HCT116 (cell line): Measurements from ENCODE around the gene DIO2. TPM values are rescaled to one million over a fixed set of nuclear protein-coding genes. Genes with fewer than 3 reads are reported as not detected.

ENCODE experiments used
- ATAC-seq: fragments of 200-7000 bp; cut with Tn5 transposase; 2 replicates; pipeline ENCODE4 v1.9.1; 2020; ENCODE audit warnings: mild to moderate bottlenecking, moderate library complexity
- BruUV-seq: library from RNA; stranded (reverse); fragments of 400-500 nt; replicated peaks from 2 replicates; lab custom pipeline; 2021; lab: Mats Ljungman, UMichigan
- CTCF ChIA-PET: fragments of 300-600 bp; sonication (Branson Sonifier 250); formaldehyde crosslinking; loops from one replicate; lab custom pipeline; 2021; ENCODE audit warnings: antibody characterized with exemption; lab: Charles Lee
- POLR2A ChIA-PET: fragments of 300-600, 350-600 bp; sonication (Branson Sonifier 250); formaldehyde crosslinking; loops from one replicate; lab custom pipeline; 2021; ENCODE audit warnings: antibody characterized with exemption; lab: Charles Lee
- RAD21 ChIA-PET, 2 experiments: fragments of 300-600 bp; sonication (Branson Sonifier 250); formaldehyde crosslinking; loops; one replicate each; lab custom pipeline; 2023; ENCODE audit warnings: low total read pairs in 2 of 2; ENCODE audit not compliant: uncharacterized antibody in 2 of 2, unreplicated experiment in 2 of 2, low non-redundant PET in 1 of 2; lab: Charles Lee
- DNase-seq: peaks from one replicate; pipeline ENCODE4 v3.0.0-alpha.2; 2010; ENCODE audit warnings: low read depth, low spot score
- H2AFZ ChIP-seq: fragments of 200-600 bp; shearing (Covaris generic), sonication (generic); 2 replicates; pipeline ENCODE4 v1.6.1; 2017; ENCODE audit warnings: low read depth, mixed run types, mixed read lengths, antibody characterized with exemption, low read length; ENCODE audit not compliant: poor library complexity, severe bottlenecking
- H3K27ac ChIP-seq: 2 replicates; pipeline ENCODE4 v1.5.1; 2012; ENCODE audit warnings: low read depth, low read length
- H3K27me3 ChIP-seq: fragments of 200-600 bp; sonication (generic); 2 replicates; pipeline ENCODE4 v1.6.1; 2016; ENCODE audit warnings: mixed run types, low read length, mixed read lengths; ENCODE audit not compliant: insufficient read depth
- H3K36me3 ChIP-seq, 2 experiments: fragments of 200-500 bp in 1 of 2; fragments of 200-600 bp in 1 of 2; sonication (Bioruptor generic) in 1 of 2; sonication (generic) in 1 of 2; 2 replicates each; pipeline versions ENCODE4 v1.5.1 to v1.6.1; 2014 to 2016; ENCODE audit warnings: low read length in 2 of 2, inconsistent platforms in 1 of 2, mixed read lengths in 1 of 2, mixed run types in 1 of 2; ENCODE audit not compliant: insufficient read depth in 2 of 2, control insufficient read depth in 1 of 2
- H3K4me1 ChIP-seq, 2 experiments: fragments of 200-600 bp in 1 of 2; sonication (generic) in 1 of 2; 2 replicates each; pipeline versions ENCODE4 v1.5.1 to v1.6.1; 2012 to 2017; ENCODE audit warnings: low read length in 2 of 2, inconsistent platforms in 1 of 2, mild to moderate bottlenecking in 1 of 2, mixed read lengths in 1 of 2, mixed run types in 1 of 2, moderate library complexity in 1 of 2; ENCODE audit not compliant: insufficient read depth in 2 of 2, control insufficient read depth in 1 of 2
- H3K4me2 ChIP-seq: fragments of 200-600 bp; sonication (generic); 2 replicates; pipeline ENCODE4 v1.6.1; 2017; ENCODE audit warnings: mixed run types, low read length, mixed read lengths
- H3K4me3 ChIP-seq, 2 experiments: fragments of 200-600 bp in 1 of 2; sonication (generic) in 1 of 2; replicated peaks in 1 of 2; 2 replicates each; pipeline ENCODE4 v1.5.1; 2011 to 2016; ENCODE audit warnings: low read length in 2 of 2, control low read depth in 1 of 2, low read depth in 1 of 2, mild to moderate bottlenecking in 1 of 2, mixed read lengths in 1 of 2, mixed run types in 1 of 2
- H3K79me2 ChIP-seq: fragments of 200-600 bp; sonication (generic); 2 replicates; pipeline ENCODE4 v1.6.1; 2017; ENCODE audit warnings: mild to moderate bottlenecking, mixed run types, low read length, moderate library complexity, mixed read lengths; ENCODE audit not compliant: insufficient read depth
- H3K9ac ChIP-seq: fragments of 200-600 bp; sonication (generic); 2 replicates; pipeline ENCODE4 v1.6.1; 2016; ENCODE audit warnings: low read length, mixed read lengths
- H3K9me2 ChIP-seq: fragments of 200-600 bp; sonication (generic), shearing (Covaris generic); 2 replicates; pipeline ENCODE4 v1.6.1; 2017; ENCODE audit warnings: mixed run types, mild to moderate bottlenecking, moderate library complexity; ENCODE audit not compliant: insufficient read depth
- H3K9me3 ChIP-seq, 2 experiments: fragments of 200-500 bp in 1 of 2; fragments of 200-600 bp in 1 of 2; sonication (Bioruptor generic) in 1 of 2; sonication (generic) in 1 of 2; 2 replicates each; pipeline ENCODE4 v1.6.1; 2014 to 2017; ENCODE audit warnings: low read length in 2 of 2, mixed read lengths in 2 of 2, inconsistent platforms in 1 of 2, low read depth in 1 of 2, mild to moderate bottlenecking in 1 of 2, mixed run types in 1 of 2, moderate library complexity in 1 of 2; ENCODE audit not compliant: control insufficient read depth in 1 of 2, insufficient read depth in 1 of 2
- H4K20me1 ChIP-seq: fragments of 200-600 bp; sonication (generic), shearing (Covaris generic); 2 replicates; pipeline ENCODE4 v1.6.1; 2017; ENCODE audit warnings: mixed run types, mild to moderate bottlenecking, moderate library complexity; ENCODE audit not compliant: insufficient read depth
- ATF3 ChIP-seq: IDR thresholded peaks from 2 replicates; pipeline ENCODE4 v1.6.1; 2012
- CBX3 ChIP-seq: IDR thresholded peaks from 2 replicates; pipeline ENCODE4 v1.6.1; 2012; ENCODE audit warnings: low read depth
- CTCF ChIP-seq, 3 experiments: fragments of 200-600 bp in 1 of 3; sonication (generic) in 1 of 3; IDR thresholded peaks in 2 of 3; conservative IDR thresholded peaks in 1 of 3; 2 replicates each; pipeline ENCODE4 v1.5.1; 2012 to 2017; ENCODE audit warnings: low read depth in 2 of 3, low read length in 2 of 3, antibody characterized with exemption in 1 of 3, borderline replicate concordance in 1 of 3, control low read depth in 1 of 3, mild to moderate bottlenecking in 1 of 3, mixed read lengths in 1 of 3, mixed run types in 1 of 3, moderate library complexity in 1 of 3; ENCODE audit not compliant: insufficient read depth in 1 of 3
- FOSL1 ChIP-seq: IDR thresholded peaks from 2 replicates; pipeline ENCODE4 v1.6.1; 2012; ENCODE audit warnings: low read depth
- POLR2A ChIP-seq: IDR thresholded peaks from 2 replicates; pipeline ENCODE4 v1.7.0; 2011; ENCODE audit warnings: borderline replicate concordance; ENCODE audit not compliant: insufficient read depth, insufficient read length; ENCODE audit errors: extremely low read depth
- RAD21 ChIP-seq: IDR thresholded peaks from 2 replicates; pipeline ENCODE4 v1.6.1; 2012; ENCODE audit warnings: low read depth, mild to moderate bottlenecking
- SIN3A ChIP-seq: IDR thresholded peaks from 2 replicates; pipeline ENCODE4 v1.6.1; 2012; ENCODE audit warnings: low read depth
- SP1 ChIP-seq: IDR thresholded peaks from 2 replicates; pipeline ENCODE4 v1.6.1; 2012; ENCODE audit warnings: low read depth
- ZFX ChIP-seq: fragments of 450-650 bp; IDR thresholded peaks from 2 replicates; pipeline ENCODE4 v1.6.1; 2017
- intact Hi-C: fragments of 100-400 bp; cut with micrococcal nuclease; formaldehyde crosslinking; loops from 2 replicates; pipeline ENCODE4 v1.10.0; 2022
- total RNA-seq: library from RNA; stranded (reverse); gene quantifications from one replicate; pipeline ENCODE4 v1.2.1, GENCODE V29; 2021; ENCODE audit not compliant: unreplicated experiment

Gene DIO2
- total RNA-seq, 1 experiment from 2014 or later, result 0.10 TPM

- Histone ChIP-seq H3K4me2 (no peak overlapping the region), H2AFZ (no peak overlapping the region), H3K9me3 (no peaks in the 10 kb centered on the region), H4K20me1 (no peaks in the 10 kb centered on the region), H3K27ac (no peak overlapping the region), H3K36me3 (no peaks in the 10 kb centered on the region), H3K79me2 (no peaks in the 10 kb centered on the region), H3K9ac (no peak overlapping the region), H3K4me3 (no peak overlapping the region), H3K27me3 (no peaks in the 10 kb centered on the region), H3K4me1 (no peaks in the 10 kb centered on the region), H3K9me2 (no peaks in the 10 kb centered on the region)
- TF ChIP-seq ZFX (no peak), ATF3 (no peak), POLR2A (no peak), CBX3 (no peak), SIN3A (no peak), FOSL1 (no peak), SP1 (no peak)
- ATAC-seq (no peak), DNase-seq (no peak)
- ChIA-PET POLR2A (no interaction called here), CTCF (no interaction called here), RAD21 (no interaction called here)
- intact Hi-C loops, result loop anchor here (10.0 kb wide), 1 partner anchor 150 kb away; no protein-coding TSS in a partner anchor
- no TSS peak for BruUV-seq
Observed at GRCh38 chr14:80215081-80215480, 3.8 kb upstream of the DIO2 start.

- no peaks in the 10 kb centered on the region for H3K79me2 ChIP-seq
- RAD21 ChIA-PET, result interaction anchor here in 1 of 2 experiments (0.8 kb wide), 1 partner anchor 372 kb away, joined by 3 read pairs; no protein-coding TSS in a partner anchor
- no peaks in the 10 kb centered on the region for H3K4me1 ChIP-seq
- H3K9ac ChIP-seq, result no peak overlapping the region
- intact Hi-C loops, result loop anchor here (1.0 to 10.0 kb wide), 4 partner anchors 151 to 774 kb away; no protein-coding TSS in a partner anchor
- DNase-seq (peak; percentile 16), ATAC-seq (peak; percentile 87)
- H2AFZ ChIP-seq, result no peak overlapping the region
- no peak overlapping the region for H3K4me3 ChIP-seq
- BruUV-seq, result no TSS peak
- H3K27me3 ChIP-seq, result no peaks in the 10 kb centered on the region
- POLR2A ChIA-PET, result no interaction called here
- H3K9me2 ChIP-seq, result no peaks in the 10 kb centered on the region
- H3K36me3 ChIP-seq, result no peaks in the 10 kb centered on the region
- no peak for TF ChIP-seq SIN3A
- TF ChIP-seq CTCF (IDR thresholded peaks at IDR 0.05 in 2 of 3, conservative IDR thresholded peaks at IDR 0.05 in 1 of 3; ENCODE audit: borderline replicate concordance in 1 of 3, insufficient read depth in 1 of 3, low read depth in 2 of 3, low read length in 2 of 3), result peak; percentile 30 to 75 (median 64); a peak in 5 of 6 replicates
- TF ChIP-seq RAD21, result peak; percentile 64
- CTCF ChIA-PET, result interaction anchor here (0.6 kb wide), 1 partner anchor 637 kb away, joined by 3 read pairs; no protein-coding TSS in a partner anchor
- H3K9me3 ChIP-seq, result no peaks in the 10 kb centered on the region
- H4K20me1 ChIP-seq, result no peaks in the 10 kb centered on the region
- H3K27ac ChIP-seq, result no peak overlapping the region
- no peak overlapping the region for H3K4me2 ChIP-seq
Observed at GRCh38 chr14:80213602-80214001, 2.3 kb upstream of the DIO2 start.
